Measurements from ENCODE around the gene SEMA3E.
"Not testable (repeated sequence)": the region's sequence is repeated elsewhere in the genome, so short reads cannot be mapped to it uniquely, and the experiment has no call there.

GRCh38 chr7:83459101-83459929 is 189.6 kb downstream of the SEMA3E start:
- TF ChIP-seq CTCF (IDR thresholded peaks at IDR 0.05; ENCODE audit: low read depth, low read length); EZH2phosphoT487 (IDR thresholded peaks at IDR 0.05; ENCODE audit: low read depth): not testable (repeated sequence)
